MG63 (cell line): ENCODE data around the gene BOD1L1. TPM values are rescaled to one million over a fixed set of nuclear protein-coding genes. Genes with fewer than 3 reads are reported as not detected.

Experiments
- DNase-seq: peaks from one replicate; pipeline ENCODE4 v3.0.0-alpha.2; 2020
- H3K27me3 ChIP-seq: fragments of 250-450 bp; sonication (Bioruptor Pico); 2 replicates; pipeline ENCODE4 v1.5.1; 2020; ENCODE audit warnings: mild to moderate bottlenecking, moderate library complexity
- H3K36me3 ChIP-seq: fragments of 250-450 bp; sonication (Bioruptor Pico); 2 replicates; pipeline ENCODE4 v1.5.1; 2020; ENCODE audit warnings: mild to moderate bottlenecking, moderate library complexity
- H3K4me3 ChIP-seq: fragments of 250-450 bp; sonication (Bioruptor Pico); 2 replicates; pipeline ENCODE4 v1.5.1; 2020; ENCODE audit warnings: mild to moderate bottlenecking, moderate library complexity
- H3K9me3 ChIP-seq: fragments of 250-450 bp; sonication (Bioruptor Pico); 2 replicates; pipeline ENCODE4 v1.5.1; 2020; ENCODE audit warnings: mild to moderate bottlenecking, moderate library complexity
- total RNA-seq: library from RNA; depleted of rRNA; stranded (reverse); fragments of >200 nt; shearing (Covaris generic); gene quantifications from 2 replicates; pipeline ENCODE4 v1.2.3, GENCODE V29; 2014; ENCODE audit warnings: low replicate concordance; rRNA removed

BOD1L1 gene
- 4.1 and 11.3 TPM in 2 replicates for total RNA-seq

DNA sequence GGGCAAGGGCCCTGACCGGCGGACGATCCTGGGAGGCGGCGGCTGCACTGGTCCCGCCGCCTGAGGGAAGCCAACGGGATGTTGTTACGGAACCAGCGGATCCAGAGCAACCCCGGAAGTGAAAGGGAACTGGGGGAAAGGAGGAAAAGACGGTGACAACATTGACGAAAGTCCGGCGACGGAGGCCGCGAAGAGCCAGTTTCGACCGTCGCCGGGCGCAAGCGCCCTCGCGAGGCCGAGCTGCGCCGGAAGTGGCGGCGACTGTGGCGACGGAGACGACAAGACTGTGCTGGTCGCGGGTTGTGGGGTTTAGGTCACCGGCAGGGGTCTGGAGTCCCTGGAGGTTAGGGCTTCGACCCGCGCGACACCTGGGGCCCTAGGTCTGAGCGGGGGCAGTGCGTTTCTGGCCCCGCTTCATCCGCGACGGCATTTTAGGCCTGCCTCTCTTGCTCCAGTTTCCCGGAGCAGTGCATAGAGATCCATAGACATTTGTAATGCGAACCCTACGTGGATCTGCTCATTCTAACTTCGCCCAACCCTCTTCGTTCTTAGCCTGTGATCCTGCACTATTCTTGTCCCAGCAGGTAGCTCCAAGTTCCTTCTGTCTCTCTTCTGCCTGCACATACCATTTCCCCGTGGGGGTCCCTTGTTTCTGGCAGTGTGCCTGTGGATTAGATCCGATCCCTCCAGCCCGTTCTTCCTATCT, at the start of gene BOD1L1:
TSS of gene BOD1L1 (minus strand) at position 120 of the 706 bp plus-strand sequence. CDS start 138 bp downstream, outside the sequence.
- H3K27me3 ChIP-seq: no peaks in the 10 kb centered on the region
- peak within 1 kb of the TSS; percentile 63 for H3K4me3 ChIP-seq
- peak; percentile 78 for DNase-seq
- no peaks in the 10 kb centered on the region for H3K9me3 ChIP-seq
- no peaks in the 10 kb centered on the region for H3K36me3 ChIP-seq

DNA sequence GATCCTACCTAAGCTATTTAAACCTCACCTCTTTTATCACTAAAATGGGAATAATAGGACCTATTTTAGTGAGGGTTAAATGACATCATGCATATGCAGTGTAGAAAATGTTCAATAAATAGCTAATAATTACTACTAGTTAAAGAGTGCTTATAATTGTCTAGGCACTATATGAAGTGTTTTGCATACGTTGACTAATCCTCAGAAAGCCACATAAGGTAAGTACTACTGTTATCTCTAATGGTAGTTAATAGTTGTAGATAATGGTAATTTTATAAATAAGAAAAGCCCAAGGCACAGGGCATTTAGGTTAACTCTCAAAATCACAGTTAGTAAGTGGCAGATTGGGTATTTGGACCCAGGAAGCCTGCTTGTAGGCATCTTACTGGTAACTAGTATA, 47.4 kb upstream of the BOD1L1 start:
- no peak for DNase-seq
- Histone ChIP-seq H3K36me3 (no peaks in the 10 kb centered on the region), H3K4me3 (no peak overlapping the region), H3K27me3 (no peaks in the 10 kb centered on the region), H3K9me3 (peaks cover 5% of the 10 kb centered on the region; the same call in 1 of the 2 replicates)

DNA sequence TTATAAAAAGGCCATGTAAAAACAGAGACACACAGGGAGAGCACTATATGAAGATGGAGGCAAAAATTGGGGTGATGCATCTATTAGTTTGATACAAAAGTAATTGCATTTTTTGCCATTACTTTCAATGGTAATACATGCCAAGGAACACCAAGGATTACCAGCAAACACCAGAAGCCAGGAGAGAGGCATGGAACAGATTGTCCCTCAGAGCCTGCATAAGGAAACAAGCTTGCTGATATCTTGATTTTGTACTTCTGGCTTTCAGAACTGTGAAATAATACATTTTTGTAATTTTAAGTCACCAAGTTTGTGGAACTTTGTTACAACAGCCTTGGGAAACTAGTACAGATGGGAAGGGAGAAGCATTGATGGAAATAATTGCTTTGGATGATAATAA, 45.6 kb upstream of the BOD1L1 start:
- peaks cover 4% of the 10 kb centered on the region; the same call in 1 of the 2 replicates for H3K9me3 ChIP-seq
- no peak for DNase-seq
- no peak overlapping the region for H3K4me3 ChIP-seq
- no peaks in the 10 kb centered on the region for H3K27me3 ChIP-seq
- no peaks in the 10 kb centered on the region for H3K36me3 ChIP-seq

DNA sequence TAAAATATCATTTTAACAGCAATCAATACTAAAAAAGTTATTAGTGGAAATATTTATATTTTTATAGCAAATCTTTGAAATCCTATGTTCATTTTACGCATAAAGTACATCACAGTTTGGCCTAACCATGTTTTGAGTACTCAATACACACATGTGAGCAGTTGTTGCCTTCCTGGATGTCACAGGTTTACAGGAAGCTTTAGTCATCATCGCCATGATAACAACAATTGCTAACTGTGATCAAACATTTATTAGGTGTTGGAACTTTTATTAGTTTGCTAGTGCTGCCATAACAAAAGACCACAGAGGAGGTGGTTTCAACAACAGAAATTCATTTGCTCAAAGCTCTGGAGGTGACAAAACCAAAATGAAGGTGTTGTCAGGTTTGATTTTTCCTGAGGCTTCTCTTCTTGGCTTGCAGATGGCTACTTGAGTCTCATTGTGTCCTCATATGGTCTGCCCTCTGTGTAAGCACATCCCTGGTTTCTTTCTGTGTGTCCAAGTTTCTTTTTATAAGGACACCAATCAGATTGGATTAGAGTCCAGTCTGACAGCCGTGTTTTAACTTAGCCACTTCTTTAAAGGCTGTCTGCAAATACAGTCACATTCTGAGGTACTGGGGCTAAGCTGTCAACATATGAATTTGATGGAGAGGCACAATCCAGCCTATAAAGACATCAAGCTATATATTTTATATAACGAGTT, 43.1 kb upstream of the BOD1L1 start:
- Histone ChIP-seq H3K9me3 (no peaks in the 10 kb centered on the region), H3K36me3 (no peaks in the 10 kb centered on the region), H3K27me3 (no peaks in the 10 kb centered on the region), H3K4me3 (no peak overlapping the region)
- DNase-seq: no peak

DNA sequence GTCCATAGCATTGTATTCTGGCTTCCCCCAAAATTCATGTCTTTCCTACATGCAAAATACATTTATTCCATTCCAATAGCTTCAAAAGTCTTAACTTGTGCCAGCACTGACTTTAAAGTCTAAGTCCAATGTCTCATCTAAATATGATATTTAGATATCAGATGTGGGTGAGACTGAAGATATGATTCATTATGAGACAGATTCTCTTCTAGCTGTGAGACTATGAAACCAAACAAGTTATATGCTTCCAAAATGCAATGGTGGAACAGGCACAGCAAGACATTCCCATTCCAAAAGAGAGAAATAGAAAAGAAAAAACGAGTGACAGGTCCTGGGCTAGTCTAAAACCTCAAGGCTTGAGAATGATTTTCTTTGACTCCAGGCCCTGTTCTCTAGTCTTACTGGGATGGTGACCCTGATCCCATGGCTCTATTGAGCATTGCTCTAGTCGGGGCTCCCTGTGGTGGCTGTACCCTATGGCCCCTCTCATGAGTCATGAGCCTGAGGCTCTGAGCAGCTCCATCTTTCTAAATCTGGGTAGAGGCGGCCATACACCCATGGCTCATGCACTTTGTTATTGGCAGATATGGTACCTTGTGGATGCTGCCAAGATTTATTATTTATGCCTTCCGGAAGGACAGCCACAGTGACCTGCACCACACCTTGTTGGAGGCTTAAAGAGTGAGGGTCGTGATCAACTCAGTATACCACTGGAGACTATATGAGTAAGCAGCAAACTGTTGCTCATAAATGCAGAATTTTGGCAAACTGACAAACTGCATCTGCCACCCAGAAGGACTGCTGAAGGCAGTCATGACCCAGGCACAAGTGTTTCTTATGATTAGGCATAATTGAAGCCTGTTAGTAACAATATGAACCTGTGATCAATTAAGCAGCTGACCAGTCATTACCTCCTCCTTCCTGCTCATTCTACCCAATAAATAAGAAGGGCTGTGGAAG, 38.5 kb upstream of the BOD1L1 start:
- no peaks in the 10 kb centered on the region for H3K36me3 ChIP-seq
- H3K9me3 ChIP-seq: no peaks in the 10 kb centered on the region
- DNase-seq: peak; percentile 20

DNA sequence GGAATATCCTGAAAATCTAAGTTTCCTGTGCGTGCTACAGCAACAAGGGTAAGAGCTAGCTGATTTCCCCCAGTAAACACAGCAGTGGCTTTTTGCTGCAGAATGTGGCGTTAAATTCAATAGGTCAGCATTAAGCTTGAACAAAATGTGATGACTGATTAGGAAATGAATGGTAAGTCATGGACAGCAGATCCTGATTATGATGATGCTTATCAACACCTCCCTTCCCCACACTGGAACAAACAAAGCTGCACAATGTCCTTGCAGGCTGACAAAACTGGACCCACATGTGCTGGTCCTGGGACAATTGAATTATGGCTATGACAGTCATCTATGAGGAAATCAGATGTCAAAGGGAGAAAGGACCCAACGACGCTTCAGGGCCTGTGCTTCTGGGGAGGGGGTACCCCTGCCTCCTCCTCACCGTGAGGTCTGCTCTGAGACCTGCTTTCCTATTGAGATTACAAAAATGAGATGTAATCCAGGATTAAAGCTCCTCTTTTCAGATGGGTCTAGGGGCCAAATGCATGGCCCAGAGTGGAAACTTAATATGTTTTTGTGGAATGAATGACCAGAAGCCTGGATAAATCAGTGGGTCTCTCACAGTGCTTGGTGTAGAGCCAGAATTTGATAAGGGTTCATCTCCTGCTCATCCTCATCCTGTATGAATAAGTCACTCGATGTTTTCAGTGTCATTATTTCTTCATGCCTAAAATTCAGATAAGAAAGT, 32.0 kb upstream of the BOD1L1 start:
- Histone ChIP-seq H3K4me3 (no peak overlapping the region), H3K9me3 (0 out of 2 replicates have a peak, but pooled peaks cover 2% of the 10 kb centered on the region), H3K27me3 (no peaks in the 10 kb centered on the region), H3K36me3 (no peaks in the 10 kb centered on the region)
- no peak for DNase-seq

More for the DNA sequence above, 38.5 kb upstream of the BOD1L1 start:
- H3K4me3 ChIP-seq: no peak overlapping the region
- H3K27me3 ChIP-seq: no peaks in the 10 kb centered on the region

DNA sequence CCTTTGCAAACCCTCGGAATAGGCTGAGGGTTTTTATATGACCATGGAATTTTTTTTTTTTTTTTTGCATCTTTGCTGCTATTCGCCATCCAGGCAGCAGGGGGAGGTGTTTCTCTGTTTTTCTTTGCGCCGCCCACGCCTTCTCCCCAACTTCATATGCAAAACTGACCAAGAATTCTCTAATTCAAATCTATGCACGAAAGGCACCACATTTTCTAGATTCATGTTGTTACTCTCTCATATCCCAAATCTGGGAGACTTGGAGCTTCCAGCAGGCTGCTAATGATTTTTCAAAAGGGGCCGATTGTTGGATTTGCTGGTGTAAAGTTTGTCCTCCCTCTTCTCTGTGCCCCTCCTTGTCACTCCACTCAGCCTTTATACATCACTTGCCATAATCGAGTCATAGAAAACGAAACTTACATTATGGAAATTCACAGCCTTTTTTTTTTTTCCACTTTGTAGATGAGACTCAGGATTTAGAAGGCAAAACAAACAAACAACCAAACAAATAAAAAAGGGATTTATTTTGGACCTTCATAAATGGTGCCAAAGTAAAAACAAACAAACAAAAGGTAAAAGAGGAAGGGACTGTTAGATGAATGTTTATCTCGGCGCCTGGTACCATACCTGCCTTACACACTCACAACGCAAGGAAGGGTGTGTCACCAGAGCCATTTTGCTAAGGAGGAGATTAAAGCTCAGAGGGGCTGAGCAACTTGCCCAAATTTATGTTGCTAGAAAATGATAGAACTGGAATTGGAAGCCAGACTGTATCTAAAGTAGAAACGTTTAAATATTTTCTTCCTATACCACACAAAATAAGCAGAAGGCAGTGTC, 29.3 kb upstream of the BOD1L1 start:
- H3K4me3 ChIP-seq: no peak overlapping the region
- H3K27me3 ChIP-seq: no peaks in the 10 kb centered on the region
- 0 out of 2 replicates have a peak, but pooled peaks cover 2% of the 10 kb centered on the region for H3K9me3 ChIP-seq
- DNase-seq: no peak
- no peaks in the 10 kb centered on the region for H3K36me3 ChIP-seq

DNA sequence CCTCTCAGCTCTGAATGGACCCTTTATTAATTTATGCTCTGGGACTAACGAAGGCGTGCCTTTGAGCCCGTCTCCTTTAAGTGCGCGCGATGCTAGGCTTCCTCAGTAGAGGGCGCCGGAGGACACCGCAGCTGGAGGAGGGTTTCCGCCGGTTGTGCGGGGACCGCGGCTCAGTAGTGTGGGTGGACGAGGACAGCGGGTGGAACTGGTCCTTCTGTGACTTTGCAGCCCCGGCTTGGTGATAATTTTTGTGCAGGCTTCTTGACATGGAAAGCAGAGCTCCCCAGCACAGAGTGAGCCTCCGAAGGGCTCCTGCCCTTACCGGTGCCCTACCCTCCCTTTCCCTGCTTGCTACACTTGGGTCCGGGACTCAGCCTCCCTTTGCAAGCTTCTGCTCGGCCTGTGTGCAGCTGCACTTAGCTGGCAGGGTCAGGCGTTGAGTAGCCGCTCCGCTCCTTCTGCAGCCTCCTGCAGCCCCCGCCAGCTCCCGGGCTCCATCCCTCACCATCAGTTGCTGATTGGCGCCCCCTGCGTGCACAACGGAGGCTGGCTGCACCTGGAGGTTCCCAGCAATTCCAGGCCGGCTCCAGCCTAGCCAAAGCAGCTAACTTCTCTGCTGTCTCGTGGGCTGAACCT, 26.8 kb upstream of the BOD1L1 start:
- H3K4me3 ChIP-seq: no peak overlapping the region
- DNase-seq: peak; percentile 39

DNA sequence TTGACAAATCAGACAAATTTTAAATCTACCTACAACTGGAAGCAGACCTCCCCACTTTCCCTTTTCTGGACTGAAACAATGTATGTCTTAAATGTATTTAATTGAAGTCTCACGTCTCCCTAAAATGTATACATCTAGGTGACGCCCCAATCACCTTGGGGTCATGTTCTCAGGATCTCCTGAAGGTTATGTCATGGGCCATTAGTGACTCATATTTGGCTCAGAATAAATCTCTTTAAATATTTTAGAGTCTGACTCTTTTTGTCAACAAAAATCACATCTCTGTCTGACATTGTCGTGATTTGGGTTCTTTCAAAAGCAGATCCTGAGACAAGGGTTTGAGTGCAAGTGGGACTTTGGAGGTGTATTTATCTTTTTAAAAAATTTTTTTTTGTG, 26.2 kb upstream of the BOD1L1 start:
- H3K4me3 ChIP-seq: no peak overlapping the region
- H3K9me3 ChIP-seq: 0 out of 2 replicates have a peak, but pooled peaks cover 2% of the 10 kb centered on the region
- no peaks in the 10 kb centered on the region for H3K27me3 ChIP-seq
- no peaks in the 10 kb centered on the region for H3K36me3 ChIP-seq
- DNase-seq: no peak

More for the DNA sequence above, 26.8 kb upstream of the BOD1L1 start:
- H3K36me3 ChIP-seq: no peaks in the 10 kb centered on the region
- 0 out of 2 replicates have a peak, but pooled peaks cover 2% of the 10 kb centered on the region for H3K9me3 ChIP-seq
- H3K27me3 ChIP-seq: no peaks in the 10 kb centered on the region

DNA sequence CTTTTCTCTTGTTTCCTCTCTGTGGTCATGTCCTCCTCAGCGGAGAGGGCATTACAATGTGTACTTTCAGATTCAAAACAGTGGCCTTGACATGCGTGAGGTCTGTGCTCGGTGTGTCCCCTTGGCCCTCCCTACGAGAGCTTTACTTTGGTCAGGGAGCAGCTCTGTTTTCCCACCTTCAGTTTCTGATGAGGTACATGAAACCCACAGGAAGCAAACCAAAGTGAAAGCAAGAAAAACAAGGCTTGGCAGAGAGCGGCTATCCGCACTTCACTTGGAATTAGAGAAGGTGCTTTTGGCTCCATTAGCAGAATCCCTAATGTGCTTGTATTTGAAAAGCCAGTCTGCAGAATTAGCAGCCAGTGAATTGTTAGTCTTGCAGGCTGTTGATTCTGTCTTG, 19.5 kb upstream of the BOD1L1 start:
- Histone ChIP-seq H3K4me3 (no peak overlapping the region), H3K36me3 (no peaks in the 10 kb centered on the region), H3K9me3 (no peaks in the 10 kb centered on the region), H3K27me3 (no peaks in the 10 kb centered on the region)
- DNase-seq: no peak

DNA sequence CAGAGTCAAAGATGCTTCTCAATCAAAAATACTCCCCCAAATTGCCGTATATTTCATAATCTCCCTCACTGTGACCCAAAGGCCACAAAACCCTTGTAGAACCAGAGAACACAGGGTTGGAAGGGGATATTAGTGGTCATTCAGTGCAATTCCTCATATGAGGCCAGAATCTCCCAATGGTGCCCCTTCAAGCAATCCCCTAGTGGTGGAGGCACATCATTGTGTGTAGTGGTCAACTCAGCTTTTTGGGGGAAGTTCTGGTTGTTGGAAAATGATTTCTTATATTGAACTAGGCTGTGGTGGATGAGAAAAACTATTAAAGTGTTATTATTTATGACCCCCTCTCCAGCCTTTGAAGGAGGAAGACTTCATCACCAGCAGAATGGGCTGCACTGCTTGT, 17.6 kb upstream of the BOD1L1 start:
- DNase-seq: no peak
- H3K36me3 ChIP-seq: no peaks in the 10 kb centered on the region
- no peaks in the 10 kb centered on the region for H3K27me3 ChIP-seq
- H3K4me3 ChIP-seq: no peak overlapping the region
- no peaks in the 10 kb centered on the region for H3K9me3 ChIP-seq

DNA sequence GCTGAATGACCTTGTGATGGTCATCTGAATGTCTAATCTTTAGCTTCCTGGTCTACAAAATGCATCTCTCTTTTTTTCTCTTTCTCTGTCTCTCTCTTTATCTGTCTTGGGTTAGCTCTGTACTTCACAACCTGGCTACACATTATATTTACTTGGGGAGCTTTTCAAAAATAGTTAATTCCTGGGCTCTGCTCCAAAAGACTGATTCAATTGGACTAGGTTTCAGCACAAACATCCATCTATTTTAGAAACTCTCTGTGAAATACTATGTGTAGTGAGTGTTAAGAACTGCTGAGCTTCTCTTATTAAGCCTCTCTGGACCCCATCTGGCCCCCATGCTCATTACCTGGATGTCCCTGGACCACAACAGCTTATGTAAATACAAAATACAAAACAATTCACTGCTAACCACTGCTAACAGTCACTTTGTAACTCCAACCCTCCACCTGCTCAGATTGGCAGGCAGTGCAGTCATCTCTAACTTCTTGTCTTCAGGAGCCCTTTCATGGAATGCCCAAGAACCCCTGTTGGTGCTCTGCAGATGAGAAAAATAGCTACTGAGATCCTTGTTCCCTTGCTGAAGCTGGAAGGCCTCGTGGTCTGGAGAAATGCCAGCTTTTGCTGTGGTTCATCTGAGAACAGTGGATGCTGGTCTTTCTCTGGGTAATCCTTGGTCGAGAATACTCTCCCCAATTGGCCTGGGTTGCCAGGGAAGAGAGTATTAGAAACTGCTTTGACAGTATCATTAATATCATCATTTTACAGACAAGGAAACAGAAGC, 14.8 kb upstream of the BOD1L1 start:
- Histone ChIP-seq H3K27me3 (no peaks in the 10 kb centered on the region), H3K9me3 (no peaks in the 10 kb centered on the region), H3K36me3 (no peaks in the 10 kb centered on the region), H3K4me3 (no peak overlapping the region)
- no peak for DNase-seq

DNA sequence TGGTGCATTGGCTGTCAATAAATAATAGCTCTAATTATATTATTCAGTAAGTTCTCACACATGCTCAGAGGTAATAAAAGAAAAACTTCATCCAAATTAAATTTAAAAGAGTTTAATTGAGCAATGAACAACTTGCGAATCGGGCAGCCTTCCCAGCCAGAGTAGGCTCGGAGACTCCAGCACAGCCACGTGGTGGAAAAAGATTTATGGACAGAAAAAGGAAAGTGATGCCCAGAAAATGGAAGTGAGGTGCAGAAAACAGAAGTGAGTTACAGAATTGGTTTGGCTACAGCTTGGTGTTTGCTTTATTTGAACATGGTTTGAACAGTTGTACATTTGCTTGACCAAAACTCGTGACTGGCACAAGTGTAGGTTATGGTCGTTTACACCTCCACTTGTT, 13.6 kb upstream of the BOD1L1 start:
- H3K4me3 ChIP-seq: no peak overlapping the region
- H3K9me3 ChIP-seq: no peaks in the 10 kb centered on the region
- H3K27me3 ChIP-seq: no peaks in the 10 kb centered on the region
- no peaks in the 10 kb centered on the region for H3K36me3 ChIP-seq
- DNase-seq: no peak

DNA sequence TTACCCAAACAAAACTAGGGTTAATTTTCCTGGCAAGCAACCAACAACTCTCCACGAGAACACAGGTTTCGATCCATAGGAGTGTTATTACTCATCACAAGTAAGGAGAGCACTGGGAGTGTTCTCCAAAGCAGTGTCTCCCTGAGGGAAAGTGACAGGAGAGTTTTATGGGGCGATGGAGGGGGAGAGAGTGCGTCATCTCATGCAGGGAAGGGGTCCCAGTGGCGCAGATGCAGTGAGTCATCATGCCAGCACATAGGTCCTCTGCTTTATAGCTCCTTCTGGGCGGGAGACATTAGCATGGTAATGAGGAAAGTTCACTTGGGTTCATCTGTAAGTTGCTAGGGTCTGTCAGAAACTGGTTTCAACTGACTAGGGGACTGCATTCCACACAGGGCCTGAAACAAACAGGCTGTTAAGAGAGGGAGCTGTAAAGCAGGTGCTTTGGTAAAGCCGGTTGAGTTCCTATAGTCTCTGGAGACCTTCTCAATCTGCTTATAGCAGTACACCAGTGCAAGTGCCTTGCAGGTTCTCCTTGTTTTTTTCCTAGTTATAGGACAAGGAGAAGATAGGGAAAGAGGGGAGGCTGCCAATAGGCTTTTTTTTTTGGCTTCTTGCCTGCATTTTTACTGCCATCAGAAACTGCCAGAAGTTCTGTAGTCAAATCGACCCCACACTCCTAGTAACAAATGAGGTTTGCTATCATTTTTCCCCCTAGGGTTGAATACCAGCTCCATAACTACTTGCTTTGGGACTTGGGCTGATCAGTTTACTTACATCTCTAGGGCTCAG, 12.8 kb upstream of the BOD1L1 start:
- no peak overlapping the region for H3K4me3 ChIP-seq
- DNase-seq: peak; percentile 41
- no peaks in the 10 kb centered on the region for H3K36me3 ChIP-seq

More for the DNA sequence above, 12.8 kb upstream of the BOD1L1 start:
- H3K9me3 ChIP-seq: no peaks in the 10 kb centered on the region
- no peaks in the 10 kb centered on the region for H3K27me3 ChIP-seq
